HG03159 (cell line): Measurements from ENCODE around the gene GATA3.

ENCODE experiments used
- ATAC-seq: cut with Tn5 transposase; IDR thresholded peaks from one replicate; pipeline ENCODE4 v1.9.1; 2021; ENCODE audit warnings: mild to moderate bottlenecking, moderate library complexity; ENCODE audit not compliant: unreplicated experiment

GATA3 gene

GRCh38 chr10:8063128-8063908 lies 8.8 kb downstream of the GATA3 start:
- ATAC-seq = no peak

GRCh38 chr10:8063935-8064334 lies 9.4 kb downstream of the GATA3 start:
- ATAC-seq = no peak

- ATAC-seq = no peak
These were observed 9.9 kb downstream of the GATA3 start for GRCh38 chr10:8064436-8064835.

GRCh38 chr10:8065651-8066050 lies 11.2 kb downstream of the GATA3 start:
- ATAC-seq = no peak

- no peak for ATAC-seq
These were observed 11.6 kb downstream of the GATA3 start for GRCh38 chr10:8066124-8066523.

GRCh38 chr10:8066797-8067196 lies 12.3 kb downstream of the GATA3 start:
- ATAC-seq = no peak

GRCh38 chr10:8069108-8069507 lies 14.6 kb downstream of the GATA3 start:
- ATAC-seq = no peak

- no peak for ATAC-seq
These were observed 15.1 kb downstream of the GATA3 start for GRCh38 chr10:8069627-8070026.

GRCh38 chr10:8070440-8070839 lies 16.0 kb downstream of the GATA3 start:
- no peak for ATAC-seq

GRCh38 chr10:8071006-8071405 lies 16.5 kb downstream of the GATA3 start:
- no peak for ATAC-seq

GRCh38 chr10:8071666-8072065 lies 17.2 kb downstream of the GATA3 start:
- ATAC-seq = no peak

- ATAC-seq = no peak
These were observed 17.7 kb downstream of the GATA3 start for GRCh38 chr10:8072211-8072610.

- ATAC-seq = no peak
These were observed 19.4 kb downstream of the GATA3 start for GRCh38 chr10:8073691-8074416.

- ATAC-seq = no peak
These were observed 20.4 kb downstream of the GATA3 start for GRCh38 chr10:8074881-8075280.

- ATAC-seq = no peak
These were observed 21.1 kb downstream of the GATA3 start for GRCh38 chr10:8075282-8076260.

GRCh38 chr10:8076933-8077332 lies 22.4 kb downstream of the GATA3 start:
- ATAC-seq = no peak

- ATAC-seq = no peak
These were observed 23.5 kb downstream of the GATA3 start for GRCh38 chr10:8078027-8078426.

- no peak for ATAC-seq
These were observed 24.6 kb downstream of the GATA3 start for GRCh38 chr10:8079126-8079525.

- ATAC-seq = no peak
These were observed 30.3 kb downstream of the GATA3 start for GRCh38 chr10:8084799-8085198.

- no peak for ATAC-seq
These were observed 30.8 kb downstream of the GATA3 start for GRCh38 chr10:8085251-8085650.

GRCh38 chr10:8086315-8086714 lies 31.8 kb downstream of the GATA3 start:
- ATAC-seq = no peak
